ENCODE results near the gene PSMD1.

The PSMD1 gene

GRCh38 chr2:231212329-231212845, 155.7 kb downstream of the PSMD1 start:
- DNase-seq: no peak

- no peak for DNase-seq
These were observed 157.4 kb downstream of the PSMD1 start for GRCh38 chr2:231213931-231214642.

- no peak for DNase-seq
These were observed 161.7 kb downstream of the PSMD1 start for GRCh38 chr2:231218366-231218765.

- no peak for DNase-seq
These were observed 162.6 kb downstream of the PSMD1 start for GRCh38 chr2:231219289-231219688.

GRCh38 chr2:231221761-231222160, 165.1 kb downstream of the PSMD1 start:
- DNase-seq: no peak
